ENCODE measurements around the gene SQSTM1.
"Not testable (repeated sequence)": the region's sequence is repeated elsewhere in the genome, so short reads cannot be mapped to it uniquely, and the experiment has no call there.

Gene SQSTM1

DNA sequence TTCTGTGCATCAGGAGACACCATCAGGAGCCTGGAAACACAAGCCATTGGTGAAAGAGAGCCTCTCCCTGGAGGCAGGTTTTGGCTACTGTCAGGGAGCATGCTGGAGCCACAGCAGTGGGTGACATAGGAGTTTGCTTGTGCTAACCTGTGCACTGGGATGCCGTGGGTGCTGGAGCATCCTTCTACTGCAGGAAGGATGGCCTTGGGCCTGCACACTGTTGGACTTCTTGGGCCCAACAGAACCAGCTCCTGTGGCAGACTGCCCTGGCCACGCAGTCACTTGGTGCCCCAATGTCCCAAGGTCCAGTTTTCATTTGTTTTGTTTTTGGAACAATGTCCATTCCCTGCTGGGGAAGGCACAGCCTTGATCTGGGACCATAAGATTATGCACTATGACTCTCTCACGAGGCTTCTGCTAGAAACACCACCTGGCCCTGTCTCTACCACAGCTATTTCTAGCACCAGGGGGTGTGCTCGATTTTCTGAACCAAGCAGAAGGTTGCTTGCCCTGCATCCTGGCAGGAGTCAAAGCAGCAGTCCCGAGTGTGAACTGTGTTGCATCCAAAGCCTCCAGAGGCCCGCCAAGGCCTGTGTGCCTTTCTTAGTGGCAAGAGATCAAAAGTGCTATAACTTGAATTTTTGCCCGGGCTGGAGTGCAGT is 32.4 kb upstream of the SQSTM1 start:
- Histone ChIP-seq H2AFZ (no peak overlapping the region), H3K4me3 (ENCODE audit: low read depth, low read length) (no peak overlapping the region), H3K36me3 (ENCODE audit: control insufficient read depth, insufficient read depth, low read length) (no peaks in the 10 kb centered on the region), H3K27me3 (ENCODE audit: control insufficient read depth, insufficient read depth, low read length) (no peaks in the 10 kb centered on the region), H3K79me2 (no peaks in the 10 kb centered on the region), H3K9me3 (ENCODE audit: control insufficient read depth, low read length) (no peaks in the 10 kb centered on the region), H3K27ac (no peak overlapping the region), H3K9ac (no peak overlapping the region), H3K4me1 (no peaks in the 10 kb centered on the region), H3K4me2 (ENCODE audit: low read length) (no peak overlapping the region)
- TF ChIP-seq, protein P1, sequence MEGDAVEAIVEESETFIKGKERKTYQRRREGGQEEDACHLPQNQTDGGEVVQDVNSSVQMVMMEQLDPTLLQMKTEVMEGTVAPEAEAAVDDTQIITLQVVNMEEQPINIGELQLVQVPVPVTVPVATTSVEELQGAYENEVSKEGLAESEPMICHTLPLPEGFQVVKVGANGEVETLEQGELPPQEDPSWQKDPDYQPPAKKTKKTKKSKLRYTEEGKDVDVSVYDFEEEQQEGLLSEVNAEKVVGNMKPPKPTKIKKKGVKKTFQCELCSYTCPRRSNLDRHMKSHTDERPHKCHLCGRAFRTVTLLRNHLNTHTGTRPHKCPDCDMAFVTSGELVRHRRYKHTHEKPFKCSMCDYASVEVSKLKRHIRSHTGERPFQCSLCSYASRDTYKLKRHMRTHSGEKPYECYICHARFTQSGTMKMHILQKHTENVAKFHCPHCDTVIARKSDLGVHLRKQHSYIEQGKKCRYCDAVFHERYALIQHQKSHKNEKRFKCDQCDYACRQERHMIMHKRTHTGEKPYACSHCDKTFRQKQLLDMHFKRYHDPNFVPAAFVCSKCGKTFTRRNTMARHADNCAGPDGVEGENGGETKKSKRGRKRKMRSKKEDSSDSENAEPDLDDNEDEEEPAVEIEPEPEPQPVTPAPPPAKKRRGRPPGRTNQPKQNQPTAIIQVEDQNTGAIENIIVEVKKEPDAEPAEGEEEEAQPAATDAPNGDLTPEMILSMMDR (IDR thresholded peaks at IDR 0.05): no peak

DNA sequence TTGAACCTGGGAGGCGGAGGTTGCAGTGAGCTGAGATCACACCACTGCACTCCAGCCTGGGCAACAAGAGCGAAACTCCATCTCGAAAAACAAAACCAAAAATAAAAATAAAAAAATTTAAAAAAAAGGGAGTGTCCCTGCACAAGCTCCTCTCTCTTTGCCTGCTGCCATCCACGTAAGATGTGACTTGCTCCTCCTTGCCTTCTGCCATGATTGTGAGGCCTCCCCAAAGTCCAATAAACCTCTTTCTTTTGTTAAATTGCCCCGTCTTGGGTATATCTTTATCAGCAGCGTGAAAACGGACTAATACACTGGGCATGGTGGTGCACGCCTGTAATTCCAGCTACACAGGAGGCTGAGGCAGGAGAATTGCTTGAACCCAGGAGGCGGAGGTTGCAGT is 31.4 kb upstream of the SQSTM1 start:
- not testable (repeated sequence) for H3K27ac ChIP-seq; H3K36me3 ChIP-seq (ENCODE audit: control insufficient read depth, insufficient read depth, low read length); H3K4me3 ChIP-seq (ENCODE audit: low read depth, low read length); H3K9ac ChIP-seq; H3K27me3 ChIP-seq (ENCODE audit: control insufficient read depth, insufficient read depth, low read length); H3K4me2 ChIP-seq (ENCODE audit: low read length); H2AFZ ChIP-seq; H3K4me1 ChIP-seq; H3K79me2 ChIP-seq; H3K9me3 ChIP-seq (ENCODE audit: control insufficient read depth, low read length)

DNA sequence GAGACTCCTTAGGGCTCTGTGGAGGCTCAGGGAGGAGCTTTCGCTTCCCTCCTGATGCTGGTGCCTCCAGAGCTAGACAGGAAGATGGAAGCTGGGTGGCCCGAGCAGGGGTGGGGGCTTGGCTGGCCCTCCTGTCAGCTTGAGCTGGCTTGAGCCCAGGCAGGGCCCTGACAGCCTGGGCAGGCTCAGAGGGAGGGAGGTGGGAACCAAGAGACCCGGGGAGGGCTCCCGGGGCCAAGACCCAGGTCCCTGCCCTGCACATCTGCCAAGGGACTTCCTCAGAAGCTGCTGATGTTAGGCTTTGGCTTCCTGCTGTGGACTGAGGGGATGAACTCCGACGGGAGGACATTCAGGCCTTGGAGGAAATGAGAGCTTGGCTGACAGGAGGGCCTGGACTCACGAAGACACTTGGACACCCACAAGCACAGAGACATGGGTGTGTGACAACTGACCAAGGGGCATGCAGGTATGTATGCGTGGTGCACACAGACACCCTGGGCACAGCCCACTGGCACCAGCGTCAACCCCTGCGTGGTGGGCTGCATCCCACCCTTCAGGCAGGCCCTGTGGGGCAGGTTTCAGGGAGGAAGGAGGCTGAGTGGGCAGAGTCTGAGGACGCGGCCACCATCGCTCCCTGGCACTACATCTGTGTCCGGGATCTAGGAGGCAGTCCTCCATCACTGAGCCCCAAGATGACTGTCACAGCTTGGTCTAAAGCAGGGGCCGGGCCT is 28.7 kb upstream of the SQSTM1 start:
- H3K9me3 ChIP-seq (ENCODE audit: control insufficient read depth, low read length): no peaks in the 10 kb centered on the region
- H3K36me3 ChIP-seq (ENCODE audit: control insufficient read depth, insufficient read depth, low read length): no peaks in the 10 kb centered on the region
- H3K4me2 ChIP-seq (ENCODE audit: low read length): no peak overlapping the region
- no peak overlapping the region for H3K9ac ChIP-seq
- H2AFZ ChIP-seq: no peak overlapping the region
- TF ChIP-seq, protein P1 (IDR thresholded peaks at IDR 0.05): no peak
- H3K4me3 ChIP-seq (ENCODE audit: low read depth, low read length): no peak overlapping the region
- H3K79me2 ChIP-seq: no peaks in the 10 kb centered on the region
- H3K27ac ChIP-seq: peak overlapping the region; percentile 16
- H3K4me1 ChIP-seq: no peaks in the 10 kb centered on the region
- H3K27me3 ChIP-seq (ENCODE audit: control insufficient read depth, insufficient read depth, low read length): no peaks in the 10 kb centered on the region

DNA sequence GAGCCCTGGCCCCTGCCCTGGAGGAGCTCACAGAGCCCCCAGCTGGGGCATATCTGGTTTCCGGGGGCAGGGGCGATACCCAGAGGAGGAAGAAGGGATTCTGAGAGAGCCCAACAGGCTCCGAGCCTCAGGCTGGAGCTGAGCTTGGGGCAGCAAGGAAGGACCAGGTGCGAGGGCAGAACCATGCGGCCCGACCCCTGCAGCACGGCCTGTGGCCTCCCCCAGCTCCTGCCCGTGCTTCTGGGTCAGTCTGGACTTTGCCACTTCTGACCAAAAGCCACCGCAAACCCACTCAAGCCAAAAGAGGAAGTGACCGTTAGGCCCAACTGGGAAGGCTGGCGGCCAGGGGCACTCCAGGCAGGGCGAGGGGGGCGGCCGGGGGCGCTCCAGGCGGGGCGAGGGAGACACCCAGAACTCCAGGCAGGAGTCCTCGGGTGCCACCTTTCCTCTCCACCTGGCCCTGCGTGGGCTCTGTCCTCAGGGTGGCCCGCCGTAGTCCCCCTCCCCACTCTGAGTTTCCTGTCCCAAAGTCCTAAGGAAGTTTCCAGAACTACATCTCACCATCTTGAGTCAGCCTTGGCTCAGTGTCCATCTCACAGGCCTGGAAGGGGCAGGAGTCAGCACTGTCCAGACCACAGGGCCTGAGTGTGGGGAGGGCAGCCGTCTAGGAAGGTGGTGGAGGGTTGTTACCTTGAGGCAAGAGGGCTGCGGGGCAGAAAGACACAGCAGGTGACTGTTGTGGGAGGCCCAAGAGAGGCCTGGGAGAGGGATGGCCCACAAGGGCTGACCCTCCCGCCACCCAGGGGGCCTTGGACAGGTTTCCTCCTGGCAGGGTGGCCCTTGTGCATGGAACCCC is 27.9 kb upstream of the SQSTM1 start:
- Histone ChIP-seq H3K4me2 (ENCODE audit: low read length) (no peak overlapping the region), H3K4me3 (ENCODE audit: low read depth, low read length) (no peak overlapping the region), H3K27me3 (ENCODE audit: control insufficient read depth, insufficient read depth, low read length) (no peaks in the 10 kb centered on the region), H3K4me1 (no peaks in the 10 kb centered on the region), H3K36me3 (ENCODE audit: control insufficient read depth, insufficient read depth, low read length) (no peaks in the 10 kb centered on the region), H2AFZ (no peak overlapping the region), H3K9me3 (ENCODE audit: control insufficient read depth, low read length) (no peaks in the 10 kb centered on the region), H3K9ac (no peak overlapping the region), H3K27ac (peak overlapping the region; percentile 54), H3K79me2 (no peaks in the 10 kb centered on the region)
- TF ChIP-seq, protein P1 (IDR thresholded peaks at IDR 0.05): no peak

DNA sequence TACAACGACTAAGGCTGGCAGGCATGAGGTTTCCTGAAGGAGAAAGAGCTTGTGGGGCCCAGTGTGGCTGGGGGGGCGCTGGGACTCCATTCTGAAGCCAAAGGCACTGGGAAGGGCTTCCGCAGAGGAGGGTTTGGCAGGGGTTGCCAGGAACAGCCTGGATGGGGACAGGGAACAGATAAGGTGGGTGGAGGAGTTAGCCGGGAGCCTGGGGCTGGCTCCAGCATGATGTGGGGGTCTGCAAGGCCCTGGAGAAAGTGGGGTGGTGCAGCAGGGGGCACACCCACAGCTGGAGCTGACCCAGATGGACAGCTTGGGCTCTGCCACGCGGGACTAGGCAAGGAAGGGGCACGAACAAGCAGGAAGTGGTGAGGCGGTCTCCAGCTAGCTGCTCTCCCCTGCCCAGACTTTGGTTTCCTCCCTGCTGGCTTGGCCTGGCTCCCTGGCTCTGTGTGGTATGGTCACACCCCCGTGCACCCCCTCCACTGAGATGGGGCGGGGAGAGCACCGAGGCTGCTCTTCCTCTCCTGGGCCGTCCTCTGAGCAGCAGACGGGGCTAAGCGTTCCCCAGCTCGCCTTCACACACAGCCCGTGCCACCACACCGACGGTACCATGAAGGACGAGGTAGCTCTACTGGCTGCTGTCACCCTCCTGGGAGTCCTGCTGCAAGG is 27.1 kb upstream of the SQSTM1 start, which contains the start of gene LTC4S:
Gene LTC4S (plus strand): TSS at position 519 of the 672 bp plus-strand sequence. CDS start 95 bp downstream, at position 614.
- Histone ChIP-seq H3K79me2 (no peaks in the 10 kb centered on the region), H3K4me3 (ENCODE audit: low read depth, low read length) (peak within 1 kb of the TSS; percentile 58), H3K9me3 (ENCODE audit: control insufficient read depth, low read length) (no peaks in the 10 kb centered on the region), H3K4me2 (ENCODE audit: low read length) (peak within 1 kb of the TSS; percentile 77), H2AFZ (no peak within 1 kb of the TSS), H3K9ac (no peak within 1 kb of the TSS), H3K27me3 (ENCODE audit: control insufficient read depth, insufficient read depth, low read length) (no peaks in the 10 kb centered on the region), H3K4me1 (no peaks in the 10 kb centered on the region), H3K27ac (peak within 1 kb of the TSS; percentile 54), H3K36me3 (ENCODE audit: control insufficient read depth, insufficient read depth, low read length) (no peaks in the 10 kb centered on the region)
- TF ChIP-seq, protein P1 (IDR thresholded peaks at IDR 0.05): no peak

Measured in parathyroid adenoma (tissue), 2 donors.